EH (cell line): ENCODE results near the gene ADH1B.
"Not testable (repeated sequence)": the region's sequence is repeated elsewhere in the genome, so short reads cannot be mapped to it uniquely, and the experiment has no call there.

ENCODE experiments used
- DNase-seq: peaks from one replicate; pipeline ENCODE4 v3.0.0-alpha.2; 2015; ENCODE audit warnings: low read depth

ADH1B gene

GRCh38 chr4:99321241-99322191 is at the start of gene ADH1B:
TSS of gene ADH1B (minus strand) at chr4:99321401. CDS start at chr4:99321331, 70 bp downstream.
- DNase-seq: no peak

GRCh38 chr4:99367817-99368216 is 46.6 kb upstream of the ADH1B start:
- DNase-seq: not testable (repeated sequence)

- no peak for DNase-seq
Measured at GRCh38 chr4:99366491-99366890, 45.3 kb upstream of the ADH1B start.

- DNase-seq: no peak
Measured at GRCh38 chr4:99362768-99363167, 41.6 kb upstream of the ADH1B start.

GRCh38 chr4:99361899-99362275 is 40.7 kb upstream of the ADH1B start:
- DNase-seq: no peak

- DNase-seq: no peak
Measured at GRCh38 chr4:99361268-99361898, 40.2 kb upstream of the ADH1B start.

GRCh38 chr4:99359480-99360204 is 38.4 kb upstream of the ADH1B start:
- DNase-seq: no peak

- DNase-seq: no peak
Measured at GRCh38 chr4:99357948-99358347, 36.7 kb upstream of the ADH1B start.

- no peak for DNase-seq
Measured at GRCh38 chr4:99356992-99357391, 35.8 kb upstream of the ADH1B start.

- not testable (repeated sequence) for DNase-seq
Measured at GRCh38 chr4:99356149-99356548, 34.9 kb upstream of the ADH1B start.

GRCh38 chr4:99352602-99353537 is 31.7 kb upstream of the ADH1B start, which contains the start of gene ADH1C:
TSS of gene ADH1C (minus strand) at chr4:99352746. CDS start at chr4:99352675, 71 bp downstream.
- peak; percentile 13 for DNase-seq

GRCh38 chr4:99351487-99351886 is 30.3 kb upstream of the ADH1B start:
- no peak for DNase-seq

- DNase-seq: no peak
Measured at GRCh38 chr4:99349338-99349737, 28.1 kb upstream of the ADH1B start.

- not testable (repeated sequence) for DNase-seq
Measured at GRCh38 chr4:99342624-99343023, 21.4 kb upstream of the ADH1B start.

GRCh38 chr4:99341426-99341825 is 20.2 kb upstream of the ADH1B start:
- no peak for DNase-seq

GRCh38 chr4:99339172-99339571 is 18.0 kb upstream of the ADH1B start:
- DNase-seq: no peak

GRCh38 chr4:99336553-99336952 is 15.4 kb upstream of the ADH1B start:
- no peak for DNase-seq

GRCh38 chr4:99334880-99335279 is 13.7 kb upstream of the ADH1B start:
- no peak for DNase-seq

- no peak for DNase-seq
Measured at GRCh38 chr4:99330648-99331047, 9.4 kb upstream of the ADH1B start.

- no peak for DNase-seq
Measured at GRCh38 chr4:99329876-99330275, 8.7 kb upstream of the ADH1B start.

GRCh38 chr4:99324979-99325378 is 3.8 kb upstream of the ADH1B start:
- peak; percentile 89 for DNase-seq
